ENCODE data around the gene TLX2. TPM values are rescaled to one million over a fixed set of nuclear protein-coding genes. Genes with fewer than 3 reads are reported as not detected.
A peak's percentile ranks its signal among the peaks of the same experiment; 100 is the strongest.

Gene TLX2
- total and polyA plus RNA-seq, 2 of the 13 experiments (the other 11 are each of a cell fraction or from before 2014, with no cell fraction given), result 0.05 to 0.20 TPM

DNA sequence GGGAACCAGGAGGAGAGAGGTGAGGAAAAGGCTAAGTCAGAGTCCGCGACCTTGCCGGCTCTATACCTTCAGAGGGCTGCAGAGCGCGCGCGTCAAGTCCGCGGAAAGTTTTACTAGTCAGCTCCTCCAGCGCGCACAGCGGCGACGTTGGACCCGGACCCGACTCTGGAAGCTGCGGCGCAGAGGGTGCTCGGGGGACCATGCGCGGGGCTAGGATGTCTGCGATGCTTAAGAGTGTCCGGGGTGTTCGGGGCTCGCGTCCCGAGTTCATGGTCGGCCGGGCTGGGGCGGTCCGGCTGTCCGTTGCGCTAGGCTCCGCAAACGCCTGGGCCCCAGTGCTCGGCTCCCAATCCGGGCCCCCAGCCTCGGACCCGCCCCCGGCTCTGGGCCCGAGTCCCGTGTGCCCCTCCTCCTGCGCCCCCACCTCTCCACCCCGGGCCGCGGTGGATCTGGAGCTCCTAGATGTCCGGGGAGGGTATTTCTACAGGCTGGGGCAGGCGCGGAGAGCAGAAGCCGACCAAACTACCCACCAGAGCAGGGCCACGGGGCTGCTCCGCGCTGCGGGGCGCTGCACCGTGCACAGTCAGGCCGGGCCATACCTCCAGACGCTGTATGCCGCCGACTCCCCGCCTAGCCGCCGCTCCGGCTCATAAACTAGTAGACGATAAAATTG, 14.8 kb upstream of the TLX2 start, which contains the start of gene LBX2 (continued):
- TF ChIP-seq, protein P1, sequence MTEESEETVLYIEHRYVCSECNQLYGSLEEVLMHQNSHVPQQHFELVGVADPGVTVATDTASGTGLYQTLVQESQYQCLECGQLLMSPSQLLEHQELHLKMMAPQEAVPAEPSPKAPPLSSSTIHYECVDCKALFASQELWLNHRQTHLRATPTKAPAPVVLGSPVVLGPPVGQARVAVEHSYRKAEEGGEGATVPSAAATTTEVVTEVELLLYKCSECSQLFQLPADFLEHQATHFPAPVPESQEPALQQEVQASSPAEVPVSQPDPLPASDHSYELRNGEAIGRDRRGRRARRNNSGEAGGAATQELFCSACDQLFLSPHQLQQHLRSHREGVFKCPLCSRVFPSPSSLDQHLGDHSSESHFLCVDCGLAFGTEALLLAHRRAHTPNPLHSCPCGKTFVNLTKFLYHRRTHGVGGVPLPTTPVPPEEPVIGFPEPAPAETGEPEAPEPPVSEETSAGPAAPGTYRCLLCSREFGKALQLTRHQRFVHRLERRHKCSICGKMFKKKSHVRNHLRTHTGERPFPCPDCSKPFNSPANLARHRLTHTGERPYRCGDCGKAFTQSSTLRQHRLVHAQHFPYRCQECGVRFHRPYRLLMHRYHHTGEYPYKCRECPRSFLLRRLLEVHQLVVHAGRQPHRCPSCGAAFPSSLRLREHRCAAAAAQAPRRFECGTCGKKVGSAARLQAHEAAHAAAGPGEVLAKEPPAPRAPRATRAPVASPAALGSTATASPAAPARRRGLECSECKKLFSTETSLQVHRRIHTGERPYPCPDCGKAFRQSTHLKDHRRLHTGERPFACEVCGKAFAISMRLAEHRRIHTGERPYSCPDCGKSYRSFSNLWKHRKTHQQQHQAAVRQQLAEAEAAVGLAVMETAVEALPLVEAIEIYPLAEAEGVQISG (CRISPR knock-in tag; IDR thresholded peaks at IDR 0.05), result no peak
- peak; percentile 62; the same call in 1 of the 2 replicates for TF ChIP-seq ZSCAN31 (CRISPR knock-in tag; IDR thresholded peaks at IDR 0.05; ENCODE audit: low read depth)
- no peak for TF ChIP-seq ZBTB1 (CRISPR knock-in tag; IDR thresholded peaks at IDR 0.05; ENCODE audit: borderline replicate concordance)
- no peak for TF ChIP-seq SNAPC2 (CRISPR knock-in tag; IDR thresholded peaks at IDR 0.05)
- TF ChIP-seq ZNF3 (CRISPR knock-in tag; IDR thresholded peaks at IDR 0.05), result no peak
- no peak for TF ChIP-seq ZNF563 (CRISPR knock-in tag; IDR thresholded peaks at IDR 0.05)
- no peak for TF ChIP-seq XBP1 (CRISPR knock-in tag; IDR thresholded peaks at IDR 0.05)
- no peak for TF ChIP-seq CENPT (CRISPR knock-in tag; IDR thresholded peaks at IDR 0.05; ENCODE audit: low read depth)
- TF ChIP-seq, protein P2, sequence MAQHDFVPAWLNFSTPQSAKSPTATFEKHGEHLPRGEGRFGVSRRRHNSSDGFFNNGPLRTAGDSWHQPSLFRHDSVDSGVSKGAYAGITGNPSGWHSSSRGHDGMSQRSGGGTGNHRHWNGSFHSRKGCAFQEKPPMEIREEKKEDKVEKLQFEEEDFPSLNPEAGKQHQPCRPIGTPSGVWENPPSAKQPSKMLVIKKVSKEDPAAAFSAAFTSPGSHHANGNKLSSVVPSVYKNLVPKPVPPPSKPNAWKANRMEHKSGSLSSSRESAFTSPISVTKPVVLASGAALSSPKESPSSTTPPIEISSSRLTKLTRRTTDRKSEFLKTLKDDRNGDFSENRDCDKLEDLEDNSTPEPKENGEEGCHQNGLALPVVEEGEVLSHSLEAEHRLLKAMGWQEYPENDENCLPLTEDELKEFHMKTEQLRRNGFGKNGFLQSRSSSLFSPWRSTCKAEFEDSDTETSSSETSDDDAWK (CRISPR knock-in tag; IDR thresholded peaks at IDR 0.05), result no peak
- TF ChIP-seq, protein P3, sequence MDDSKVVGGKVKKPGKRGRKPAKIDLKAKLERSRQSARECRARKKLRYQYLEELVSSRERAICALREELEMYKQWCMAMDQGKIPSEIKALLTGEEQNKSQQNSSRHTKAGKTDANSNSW (CRISPR knock-in tag; IDR thresholded peaks at IDR 0.05; ENCODE audit: borderline replicate concordance), result no peak
- no peak for TF ChIP-seq HNRNPH1 (optimal IDR thresholded peaks at IDR 0.05; ENCODE audit: low read depth, low read length)
- TF ChIP-seq ZNF275 (CRISPR knock-in tag; IDR thresholded peaks at IDR 0.05; ENCODE audit: borderline replicate concordance), result no peak
- no peak for TF ChIP-seq TCF12 (IDR thresholded peaks at IDR 0.05)
- no peak for TF ChIP-seq TCF12 (CRISPR knock-in tag; IDR thresholded peaks at IDR 0.05)
- no peak for TF ChIP-seq RFX3 (CRISPR knock-in tag; IDR thresholded peaks at IDR 0.05)
- TF ChIP-seq SP1 (IDR thresholded peaks at IDR 0.05), result no peak
- no peak for TF ChIP-seq SP1 (CRISPR knock-in tag; IDR thresholded peaks at IDR 0.05)
- TF ChIP-seq, protein P4, sequence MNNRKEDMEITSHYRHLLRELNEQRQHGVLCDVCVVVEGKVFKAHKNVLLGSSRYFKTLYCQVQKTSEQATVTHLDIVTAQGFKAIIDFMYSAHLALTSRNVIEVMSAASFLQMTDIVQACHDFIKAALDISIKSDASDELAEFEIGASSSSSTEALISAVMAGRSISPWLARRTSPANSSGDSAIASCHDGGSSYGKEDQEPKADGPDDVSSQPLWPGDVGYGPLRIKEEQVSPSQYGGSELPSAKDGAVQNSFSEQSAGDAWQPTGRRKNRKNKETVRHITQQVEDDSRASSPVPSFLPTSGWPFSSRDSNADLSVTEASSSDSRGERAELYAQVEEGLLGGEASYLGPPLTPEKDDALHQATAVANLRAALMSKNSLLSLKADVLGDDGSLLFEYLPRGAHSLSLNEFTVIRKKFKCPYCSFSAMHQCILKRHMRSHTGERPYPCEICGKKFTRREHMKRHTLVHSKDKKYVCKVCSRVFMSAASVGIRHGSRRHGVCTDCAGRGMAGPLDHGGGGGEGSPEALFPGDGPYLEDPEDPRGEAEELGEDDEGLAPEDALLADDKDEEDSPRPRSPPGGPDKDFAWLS (CRISPR knock-in tag; IDR thresholded peaks at IDR 0.05; ENCODE audit: borderline replicate concordance), result no peak
- TF ChIP-seq ZNF670 (CRISPR knock-in tag; IDR thresholded peaks at IDR 0.05; ENCODE audit: borderline replicate concordance), result no peak
- no peak for TF ChIP-seq NFIB (CRISPR knock-in tag; IDR thresholded peaks at IDR 0.05; ENCODE audit: borderline replicate concordance)
- 0 out of 2 replicates have a peak, but pooled peaks have one; percentile 15 for TF ChIP-seq ZBTB7B (CRISPR knock-in tag; IDR thresholded peaks at IDR 0.05)

Measured in HepG2 (cell line).